Ovary (tissue), 3 donors: ENCODE measurements around the gene CASK.

Experiments used
- POLR2A ChIP-seq: fragments of 450-650 bp; IDR thresholded peaks from one replicate; pipeline ENCODE4 v1.6.1; 2017; ENCODE audit warnings: antibody characterized with exemption, mild to moderate bottlenecking, moderate library complexity
- TF ChIP-seq, protein P1 (sequence below), 3 donors: fragments of 450-650 bp in 2 of 3; fragments of 200-600 bp in 1 of 3; IDR thresholded peaks; one replicate each; pipeline versions ENCODE4 v1.5.1 to v1.8.0; 2016 to 2022; ENCODE audit warnings: antibody characterized with exemption in 3 of 3, mild to moderate bottlenecking in 1 of 3
- donor health status: DM: no; HTN: no; CAD: no.

DNA sequence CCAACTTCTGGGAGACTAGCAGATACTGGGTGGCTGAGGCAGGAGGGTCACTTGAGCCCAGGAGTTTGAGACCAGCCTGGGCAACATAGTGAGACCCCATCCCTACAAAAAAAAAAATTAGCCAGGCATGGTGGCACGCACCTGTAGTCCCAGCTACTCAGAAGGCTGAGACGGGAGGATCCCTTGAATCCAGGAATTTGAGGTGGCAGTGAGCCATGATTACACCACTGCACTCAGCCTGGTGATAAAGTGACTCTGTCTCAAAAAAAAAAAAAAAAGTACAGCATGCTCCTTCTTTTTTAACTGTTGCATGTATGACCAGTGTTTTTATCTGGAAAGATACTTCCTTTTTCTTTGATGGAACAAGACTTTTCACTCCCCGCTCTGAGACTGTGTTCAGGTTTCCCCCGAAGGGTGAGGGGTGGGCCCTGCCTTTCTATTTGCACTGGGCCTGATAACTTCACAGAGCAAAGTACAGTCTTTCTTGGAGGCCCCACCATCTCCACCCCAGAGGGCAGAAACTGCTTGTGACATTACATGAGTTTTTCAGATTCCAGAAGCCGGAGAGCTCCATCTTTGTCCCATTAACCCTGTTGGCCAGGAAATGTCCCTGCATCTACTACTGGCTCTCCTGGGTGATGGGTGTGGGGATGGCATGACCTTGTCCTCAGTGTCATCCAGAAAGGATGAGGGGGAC, 441.1 kb downstream of the CASK start:
- TF ChIP-seq POLR2A = no peak
- TF ChIP-seq, protein P1, sequence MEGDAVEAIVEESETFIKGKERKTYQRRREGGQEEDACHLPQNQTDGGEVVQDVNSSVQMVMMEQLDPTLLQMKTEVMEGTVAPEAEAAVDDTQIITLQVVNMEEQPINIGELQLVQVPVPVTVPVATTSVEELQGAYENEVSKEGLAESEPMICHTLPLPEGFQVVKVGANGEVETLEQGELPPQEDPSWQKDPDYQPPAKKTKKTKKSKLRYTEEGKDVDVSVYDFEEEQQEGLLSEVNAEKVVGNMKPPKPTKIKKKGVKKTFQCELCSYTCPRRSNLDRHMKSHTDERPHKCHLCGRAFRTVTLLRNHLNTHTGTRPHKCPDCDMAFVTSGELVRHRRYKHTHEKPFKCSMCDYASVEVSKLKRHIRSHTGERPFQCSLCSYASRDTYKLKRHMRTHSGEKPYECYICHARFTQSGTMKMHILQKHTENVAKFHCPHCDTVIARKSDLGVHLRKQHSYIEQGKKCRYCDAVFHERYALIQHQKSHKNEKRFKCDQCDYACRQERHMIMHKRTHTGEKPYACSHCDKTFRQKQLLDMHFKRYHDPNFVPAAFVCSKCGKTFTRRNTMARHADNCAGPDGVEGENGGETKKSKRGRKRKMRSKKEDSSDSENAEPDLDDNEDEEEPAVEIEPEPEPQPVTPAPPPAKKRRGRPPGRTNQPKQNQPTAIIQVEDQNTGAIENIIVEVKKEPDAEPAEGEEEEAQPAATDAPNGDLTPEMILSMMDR (IDR thresholded peaks at IDR 0.05) = no peak
